Neural progenitor cell (in vitro differentiated cells): ENCODE results near the gene NCOA1. TPM values are rescaled to one million over a fixed set of nuclear protein-coding genes. Genes with fewer than 3 reads are reported as not detected.
"Not testable (repeated sequence)": the region's sequence is repeated elsewhere in the genome, so short reads cannot be mapped to it uniquely, and the experiment has no call there.

Experiments used
- DNase-seq: peaks from one replicate; pipeline ENCODE4 v3.0.0-alpha.2; 2016; ENCODE audit warnings: low spot score
- H2AFZ ChIP-seq: fragments of 200-600 bp; sonication (generic); replicated peaks from 2 replicates; pipeline ENCODE4 v1.6.1; 2016; ENCODE audit warnings: antibody characterized with exemption
- H3F3A ChIP-seq: fragments of 200-600 bp; sonication (generic); 2 replicates; pipeline ENCODE4 v1.6.1; 2016; ENCODE audit warnings: antibody characterized with exemption, low read depth
- H3K27ac ChIP-seq: fragments of 200-600 bp; sonication (generic); 2 replicates; pipeline ENCODE4 v1.5.1; 2016; ENCODE audit warnings: mild to moderate bottlenecking
- H3K27me3 ChIP-seq: fragments of 200-600 bp; sonication (generic); 2 replicates; pipeline ENCODE4 v1.6.1; 2016; ENCODE audit warnings: mild to moderate bottlenecking, moderate library complexity
- H3K36me3 ChIP-seq: fragments of 200-600 bp; sonication (generic); 2 replicates; pipeline ENCODE4 v1.5.1; 2016
- H3K4me1 ChIP-seq: fragments of 200-600 bp; sonication (generic); 2 replicates; pipeline ENCODE4 v1.6.1; 2016; ENCODE audit warnings: mixed run types
- H3K4me2 ChIP-seq: fragments of 200-600 bp; sonication (generic); 2 replicates; pipeline ENCODE4 v1.6.1; 2016
- H3K4me3 ChIP-seq: fragments of 200-600 bp; sonication (generic); 2 replicates; pipeline ENCODE4 v1.5.1; 2016
- H3K79me2 ChIP-seq: fragments of 200-600 bp; sonication (generic); 2 replicates; pipeline ENCODE4 v1.6.1; 2016; ENCODE audit warnings: low read depth
- H3K9ac ChIP-seq: fragments of 200-600 bp; sonication (generic); 2 replicates; pipeline ENCODE4 v1.6.1; 2016
- H3K9me3 ChIP-seq: fragments of 200-600 bp; sonication (generic); 2 replicates; pipeline ENCODE4 v1.5.1; 2016; ENCODE audit warnings: low read depth
- H4K20me1 ChIP-seq: fragments of 200-600 bp; sonication (generic); 2 replicates; pipeline ENCODE4 v1.6.1; 2016; ENCODE audit warnings: low read depth
- H3K27ac Mint-ChIP-seq: 3 replicates; pipeline ENCODE4 v1.8.0; 2021; ENCODE audit warnings: mixed read lengths
- H3K27me3 Mint-ChIP-seq: 2 replicates; pipeline ENCODE4 v1.8.0; 2022; ENCODE audit warnings: low read depth, mild to moderate bottlenecking, inconsistent platforms, moderate library complexity, mixed read lengths; ENCODE audit not compliant: insufficient read depth
- H3K36me3 Mint-ChIP-seq: 3 replicates; pipeline ENCODE4 v1.8.0; 2021; ENCODE audit warnings: mixed read lengths
- H3K4me1 Mint-ChIP-seq: 3 replicates; pipeline ENCODE4 v1.8.0; 2021; ENCODE audit warnings: mixed read lengths
- H3K4me3 Mint-ChIP-seq: 3 replicates; pipeline ENCODE4 v1.8.0; 2021; ENCODE audit warnings: mild to moderate bottlenecking, moderate library complexity, mixed read lengths
- H3K9me3 Mint-ChIP-seq: 3 replicates; pipeline ENCODE4 v1.8.0; 2020; ENCODE audit warnings: mixed read lengths
- EZH2 ChIP-seq: fragments of 200-600 bp; sonication (generic); IDR thresholded peaks from 2 replicates; pipeline ENCODE4 v1.6.1; 2017; ENCODE audit warnings: antibody characterized with exemption, mild to moderate bottlenecking, moderate library complexity
- EZH2phosphoT487 ChIP-seq: fragments of 200-600 bp; sonication (generic); IDR thresholded peaks from 2 replicates; pipeline ENCODE4 v1.6.1; 2017; ENCODE audit warnings: antibody characterized with exemption
- total RNA-seq: library from RNA; depleted of rRNA; stranded (reverse); fragments of >200 nt; gene quantifications from 2 replicates; pipeline ENCODE4 v1.2.3, GENCODE V29; 2015; ENCODE audit warnings: low replicate concordance
- TF ChIP-seq, protein P1 (sequence below): fragments of 200-600 bp; sonication (generic); IDR thresholded peaks from 2 replicates; pipeline ENCODE4 v1.5.1; 2017; ENCODE audit warnings: antibody characterized with exemption, mild to moderate bottlenecking

Gene NCOA1
- total RNA-seq, 1 donor from 2014 or later = 29.3 TPM

DNA sequence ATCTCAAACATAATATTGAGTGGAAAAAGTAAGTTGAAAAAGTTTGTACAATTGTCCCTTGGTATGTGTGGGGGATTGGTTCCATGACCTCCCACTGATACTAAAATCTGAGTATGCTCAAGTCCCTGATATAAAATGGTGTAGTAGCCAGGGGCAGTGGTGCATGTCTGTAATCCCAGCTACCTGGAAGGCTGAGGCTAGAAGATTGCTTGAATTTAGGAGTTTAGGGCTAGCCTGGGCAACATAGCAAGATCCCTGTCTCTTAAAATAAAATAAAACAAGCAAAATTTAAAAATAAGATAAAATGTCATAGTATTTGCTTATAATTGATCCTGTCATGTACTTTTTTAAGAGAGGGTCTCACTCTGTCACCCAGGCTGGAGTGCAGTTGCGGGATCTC, 180.2 kb downstream of the NCOA1 start:
- no peak overlapping the region for H3K4me3 ChIP-seq
- no peaks in the 10 kb centered on the region for H4K20me1 ChIP-seq
- DNase-seq = no peak
- peaks cover 2% of the 10 kb centered on the region for H3K36me3 Mint-ChIP-seq
- no peak overlapping the region for H3K4me3 Mint-ChIP-seq
- no peaks in the 10 kb centered on the region for H3K9me3 ChIP-seq
- no peaks in the 10 kb centered on the region for H3K4me1 Mint-ChIP-seq
- peaks cover 2% of the 10 kb centered on the region for H3K27me3 Mint-ChIP-seq
- no peak overlapping the region for H3K4me2 ChIP-seq
- H3K27ac Mint-ChIP-seq = no peak overlapping the region
- TF ChIP-seq EZH2 (no peak), EZH2phosphoT487 (no peak)
- TF ChIP-seq, protein P1, sequence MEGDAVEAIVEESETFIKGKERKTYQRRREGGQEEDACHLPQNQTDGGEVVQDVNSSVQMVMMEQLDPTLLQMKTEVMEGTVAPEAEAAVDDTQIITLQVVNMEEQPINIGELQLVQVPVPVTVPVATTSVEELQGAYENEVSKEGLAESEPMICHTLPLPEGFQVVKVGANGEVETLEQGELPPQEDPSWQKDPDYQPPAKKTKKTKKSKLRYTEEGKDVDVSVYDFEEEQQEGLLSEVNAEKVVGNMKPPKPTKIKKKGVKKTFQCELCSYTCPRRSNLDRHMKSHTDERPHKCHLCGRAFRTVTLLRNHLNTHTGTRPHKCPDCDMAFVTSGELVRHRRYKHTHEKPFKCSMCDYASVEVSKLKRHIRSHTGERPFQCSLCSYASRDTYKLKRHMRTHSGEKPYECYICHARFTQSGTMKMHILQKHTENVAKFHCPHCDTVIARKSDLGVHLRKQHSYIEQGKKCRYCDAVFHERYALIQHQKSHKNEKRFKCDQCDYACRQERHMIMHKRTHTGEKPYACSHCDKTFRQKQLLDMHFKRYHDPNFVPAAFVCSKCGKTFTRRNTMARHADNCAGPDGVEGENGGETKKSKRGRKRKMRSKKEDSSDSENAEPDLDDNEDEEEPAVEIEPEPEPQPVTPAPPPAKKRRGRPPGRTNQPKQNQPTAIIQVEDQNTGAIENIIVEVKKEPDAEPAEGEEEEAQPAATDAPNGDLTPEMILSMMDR = no peak
- H2AFZ ChIP-seq = no peak overlapping the region
- H3K27me3 ChIP-seq = no peaks in the 10 kb centered on the region
- no peak overlapping the region for H3K9ac ChIP-seq
- no peaks in the 10 kb centered on the region for H3F3A ChIP-seq
- no peaks in the 10 kb centered on the region for H3K79me2 ChIP-seq
- no peaks in the 10 kb centered on the region for H3K4me1 ChIP-seq
- no peak overlapping the region for H3K27ac ChIP-seq
- no peaks in the 10 kb centered on the region for H3K9me3 Mint-ChIP-seq
- no peaks in the 10 kb centered on the region for H3K36me3 ChIP-seq

DNA sequence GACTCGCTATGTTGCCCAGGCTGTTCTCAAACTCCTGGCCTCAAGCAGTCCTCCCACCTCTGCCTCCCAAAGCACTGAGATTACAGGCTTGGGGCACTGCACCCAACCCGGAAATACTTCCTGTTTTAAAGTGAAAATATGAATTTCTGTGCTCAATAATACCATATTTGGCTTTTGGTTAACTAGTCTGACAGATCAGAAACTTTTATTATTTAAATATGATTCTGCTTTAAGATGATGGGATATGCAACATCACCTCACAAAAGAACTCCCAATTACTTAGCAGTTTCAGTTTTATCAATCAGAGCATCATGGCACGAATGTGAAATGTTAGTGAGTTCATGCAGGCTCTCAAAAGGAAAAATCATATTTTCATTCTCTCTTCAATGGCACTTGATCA, 181.5 kb downstream of the NCOA1 start:
- Histone ChIP-seq H3K27me3 (no peaks in the 10 kb centered on the region), H3K9me3 (no peaks in the 10 kb centered on the region), H4K20me1 (no peaks in the 10 kb centered on the region), H3K4me3 (no peak overlapping the region), H2AFZ (no peak overlapping the region), H3K27ac (no peak overlapping the region), H3F3A (no peaks in the 10 kb centered on the region), H3K4me1 (no peaks in the 10 kb centered on the region), H3K79me2 (no peaks in the 10 kb centered on the region), H3K4me2 (no peak overlapping the region), H3K9ac (no peak overlapping the region), H3K36me3 (no peaks in the 10 kb centered on the region)
- TF ChIP-seq, protein P1 = no peak
- no peak for TF ChIP-seq EZH2phosphoT487
- TF ChIP-seq EZH2 = no peak
- Mint-ChIP-seq H3K36me3 (peaks cover 3% of the 10 kb centered on the region), H3K27me3 (peaks cover 2% of the 10 kb centered on the region), H3K27ac (no peak overlapping the region), H3K4me3 (no peak overlapping the region), H3K4me1 (no peaks in the 10 kb centered on the region), H3K9me3 (no peaks in the 10 kb centered on the region)
- no peak for DNase-seq

DNA sequence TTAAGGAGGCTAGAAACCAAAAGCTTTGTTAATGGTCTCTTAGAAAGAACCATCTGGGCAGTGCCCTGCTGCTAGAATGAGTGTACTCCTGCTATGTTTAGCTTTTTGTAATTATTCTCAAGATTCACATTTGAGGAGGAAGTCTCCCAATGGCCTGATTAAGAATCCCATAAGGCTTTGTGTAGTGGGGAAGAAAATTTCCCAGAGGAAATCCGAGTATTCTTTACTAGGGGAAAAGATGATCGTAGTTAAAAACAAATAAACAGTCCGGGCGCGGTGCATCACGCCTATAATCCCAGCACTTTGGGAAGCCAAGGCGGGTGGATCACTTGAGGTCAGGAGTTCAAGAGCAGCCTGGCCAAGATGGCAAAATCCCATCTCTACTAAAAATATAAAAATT, 184.3 kb downstream of the NCOA1 start:
- Histone ChIP-seq H2AFZ (no peak overlapping the region), H3K27ac (no peak overlapping the region), H3F3A (no peaks in the 10 kb centered on the region), H3K27me3 (no peaks in the 10 kb centered on the region), H3K4me3 (no peak overlapping the region), H3K4me1 (no peaks in the 10 kb centered on the region), H3K79me2 (no peaks in the 10 kb centered on the region), H4K20me1 (no peaks in the 10 kb centered on the region), H3K36me3 (no peaks in the 10 kb centered on the region), H3K9me3 (no peaks in the 10 kb centered on the region), H3K4me2 (no peak overlapping the region), H3K9ac (no peak overlapping the region)
- Mint-ChIP-seq H3K9me3 (no peaks in the 10 kb centered on the region), H3K36me3 (peaks cover 8% of the 10 kb centered on the region), H3K27ac (no peak overlapping the region), H3K4me3 (no peak overlapping the region), H3K27me3 (peaks cover 2% of the 10 kb centered on the region), H3K4me1 (no peaks in the 10 kb centered on the region)
- TF ChIP-seq EZH2 (no peak), EZH2phosphoT487 (no peak)
- TF ChIP-seq, protein P1 = no peak
- no peak for DNase-seq

DNA sequence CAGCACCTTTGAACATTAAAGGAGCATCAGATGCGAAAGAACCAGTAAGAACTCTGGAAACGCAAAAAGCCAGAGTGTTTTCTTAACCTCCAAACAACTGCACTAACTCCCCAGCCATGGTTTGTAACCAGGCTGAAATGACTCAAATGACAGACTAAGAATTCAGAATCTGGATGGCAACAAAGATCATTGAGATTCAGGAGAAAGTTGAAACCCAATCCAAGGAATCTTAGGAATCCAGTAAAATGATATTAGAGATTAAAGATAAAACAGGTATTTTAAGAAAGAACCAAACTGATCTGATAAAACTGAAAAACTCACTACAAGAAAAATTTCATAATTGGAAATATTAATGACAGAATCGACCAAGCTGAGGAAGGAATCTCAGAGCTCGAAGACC, 185.4 kb downstream of the NCOA1 start:
- Histone ChIP-seq H3K4me3 (no peak overlapping the region), H4K20me1 (no peaks in the 10 kb centered on the region), H3K27me3 (no peaks in the 10 kb centered on the region), H3K27ac (no peak overlapping the region), H3K4me1 (no peaks in the 10 kb centered on the region), H3K4me2 (no peak overlapping the region), H3K9me3 (no peaks in the 10 kb centered on the region), H3K9ac (no peak overlapping the region), H3K79me2 (no peaks in the 10 kb centered on the region), H2AFZ (no peak overlapping the region), H3K36me3 (no peaks in the 10 kb centered on the region), H3F3A (no peaks in the 10 kb centered on the region)
- Mint-ChIP-seq H3K27ac (no peak overlapping the region), H3K27me3 (peaks cover 2% of the 10 kb centered on the region), H3K36me3 (peaks cover 8% of the 10 kb centered on the region), H3K9me3 (no peaks in the 10 kb centered on the region), H3K4me1 (no peaks in the 10 kb centered on the region), H3K4me3 (no peak overlapping the region)
- TF ChIP-seq EZH2phosphoT487 = no peak
- DNase-seq = no peak

DNA sequence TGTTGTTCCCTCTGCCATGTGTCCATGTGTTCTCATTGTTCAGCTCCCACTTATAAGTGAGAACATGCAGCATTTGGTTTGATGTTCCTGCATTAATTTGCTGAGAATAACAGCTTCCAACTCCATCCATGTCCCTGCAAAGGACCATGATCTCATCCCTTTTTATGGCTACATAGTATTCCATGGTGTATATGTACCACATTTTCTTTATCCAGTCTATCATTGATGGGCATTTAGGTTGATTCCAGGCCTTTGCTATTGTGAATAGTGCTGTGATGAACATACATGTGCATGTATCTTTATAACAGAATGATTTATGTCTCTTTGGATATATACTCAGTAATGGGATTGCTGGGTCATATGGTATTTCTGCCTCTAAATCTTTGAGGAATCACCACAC, 187.0 kb downstream of the NCOA1 start:
- H3K79me2 ChIP-seq, H3K9me3 Mint-ChIP-seq, H3K4me3 Mint-ChIP-seq, H3K36me3 Mint-ChIP-seq, H3K27ac ChIP-seq, H3K9me3 ChIP-seq, H3K9ac ChIP-seq, H3K4me1 ChIP-seq, H3K4me2 ChIP-seq, H3K4me1 Mint-ChIP-seq, H3K27me3 ChIP-seq, H3K27me3 Mint-ChIP-seq, H3K27ac Mint-ChIP-seq, H3K4me3 ChIP-seq, H4K20me1 ChIP-seq, H3F3A ChIP-seq, DNase-seq, H2AFZ ChIP-seq, H3K36me3 ChIP-seq: not testable (repeated sequence)
